ENCODE measurements around the gene FAM43B. TPM values are rescaled to one million over a fixed set of nuclear protein-coding genes. Genes with fewer than 3 reads are reported as not detected.

FAM43B gene
- total and polyA plus RNA-seq, 2 donors (not counting 1 experiment from before 2014, with no cell fraction given) = not detected

GRCh38 chr1:20575541-20576336 is 23.4 kb downstream of the FAM43B start:
- intact Hi-C loops (cut with micrococcal nuclease) = no loop called here
- ChIA-PET POLR2A (no interaction called here), CTCF (no interaction called here)
- no peak for DNase-seq
- 84% methylated on average over 6 of the region's 10 CpGs for WGBS (ENCODE audit: insufficient coverage)
- H3K79me2 ChIP-seq (ENCODE audit: control insufficient read depth, insufficient read depth, low read length) = no peaks in the 10 kb centered on the region
- no peak overlapping the region for H3K4me2 ChIP-seq (replicated peaks; ENCODE audit: low read depth, low read length, poor library complexity, severe bottlenecking)
- no peaks in the 10 kb centered on the region for H3K36me3 ChIP-seq (replicated peaks in 1 of 2; ENCODE audit: control extremely low read depth in 1 of 2, control insufficient read depth in 1 of 2, extremely low read depth in 1 of 2, insufficient read depth in 2 of 2, low read length in 1 of 2)
- Mint-ChIP-seq H3K27ac (no peak overlapping the region), H3K4me1 (no peaks in the 10 kb centered on the region), H3K27me3 (peaks cover 39% of the 10 kb centered on the region), H3K4me3 (no peak overlapping the region), H3K9me3 (ENCODE audit: insufficient read depth) (no peaks in the 10 kb centered on the region)
- TF ChIP-seq EZH2 (IDR thresholded peaks at IDR 0.05; ENCODE audit: borderline replicate concordance, insufficient read depth, low read depth, low read length, poor library complexity, severe bottlenecking) (no peak), CTCF (IDR thresholded peaks at IDR 0.05) (no peak)
- no peak overlapping the region for H3K4me3 ChIP-seq (ENCODE audit: control extremely low read depth in 1 of 5, extremely low read depth in 1 of 5, insufficient read depth in 1 of 5, low read depth in 2 of 5, low read length in 4 of 5)
- peaks cover 0 to 23% (median 11%) of the 10 kb centered on the region in 4 experiments for H3K27me3 ChIP-seq (replicated peaks in 1 of 4; ENCODE audit: control extremely low read depth in 1 of 4, control insufficient read depth in 3 of 4, insufficient read depth in 4 of 4, low read length in 3 of 4)
- ATAC-seq (ENCODE audit: low read depth) = no peak
- H2AFZ ChIP-seq (ENCODE audit: insufficient read depth, low read depth, low read length, poor library complexity, severe bottlenecking) = no peak overlapping the region
- H3K9ac ChIP-seq (ENCODE audit: low read length) = no peak overlapping the region
- no peaks in the 10 kb centered on the region for H3K4me1 ChIP-seq (ENCODE audit: control insufficient read depth in 2 of 2, insufficient read depth in 2 of 2, low read length in 2 of 2)
- H4K20me1 ChIP-seq (ENCODE audit: control insufficient read depth, insufficient read depth, low read length, poor library complexity, severe bottlenecking) = no peaks in the 10 kb centered on the region
- H3K9me3 ChIP-seq (ENCODE audit: control extremely low read depth in 1 of 3, control insufficient read depth in 2 of 3, insufficient read depth in 1 of 3, low read length in 2 of 3) = peaks cover 0 to 7% (median 0%) of the 10 kb centered on the region in 3 donors
- no peak overlapping the region for H3K27ac ChIP-seq (ENCODE audit: low read length in 2 of 2)

- no peak overlapping the region for H2AFZ ChIP-seq (ENCODE audit: insufficient read depth, low read depth, low read length, poor library complexity, severe bottlenecking)
- ChIA-PET POLR2A (no interaction called here), CTCF (no interaction called here)
- ATAC-seq (ENCODE audit: low read depth) (no peak), DNase-seq (no peak)
- H3K4me3 ChIP-seq (ENCODE audit: control extremely low read depth in 1 of 5, extremely low read depth in 1 of 5, insufficient read depth in 1 of 5, low read depth in 2 of 5, low read length in 4 of 5) = no peak overlapping the region
- WGBS (ENCODE audit: insufficient coverage) = no CpG with 5 or more reads among the region's 3 CpGs
- TF ChIP-seq CTCF (IDR thresholded peaks at IDR 0.05) = no peak
- TF ChIP-seq EZH2 (IDR thresholded peaks at IDR 0.05; ENCODE audit: borderline replicate concordance, insufficient read depth, low read depth, low read length, poor library complexity, severe bottlenecking) = no peak
- no peak overlapping the region for H3K4me2 ChIP-seq (replicated peaks; ENCODE audit: low read depth, low read length, poor library complexity, severe bottlenecking)
- H3K9ac ChIP-seq (ENCODE audit: low read length) = no peak overlapping the region
- H3K4me1 Mint-ChIP-seq = no peaks in the 10 kb centered on the region
- no peak overlapping the region for H3K27ac Mint-ChIP-seq
- intact Hi-C loops (cut with micrococcal nuclease) = no loop called here
- no peak overlapping the region for H3K27ac ChIP-seq (ENCODE audit: low read length in 2 of 2)
- H3K9me3 ChIP-seq (ENCODE audit: control extremely low read depth in 1 of 3, control insufficient read depth in 2 of 3, insufficient read depth in 1 of 3, low read length in 2 of 3) = peaks cover 0 to 4% (median 0%) of the 10 kb centered on the region in 3 donors
- no peaks in the 10 kb centered on the region for H3K36me3 ChIP-seq (replicated peaks in 1 of 2; ENCODE audit: control extremely low read depth in 1 of 2, control insufficient read depth in 1 of 2, extremely low read depth in 1 of 2, insufficient read depth in 2 of 2, low read length in 1 of 2)
- peaks cover 0 to 17% (median 8%) of the 10 kb centered on the region in 4 experiments for H3K27me3 ChIP-seq (replicated peaks in 1 of 4; ENCODE audit: control extremely low read depth in 1 of 4, control insufficient read depth in 3 of 4, insufficient read depth in 4 of 4, low read length in 3 of 4)
- H3K4me3 Mint-ChIP-seq = no peak overlapping the region
- H3K79me2 ChIP-seq (ENCODE audit: control insufficient read depth, insufficient read depth, low read length) = no peaks in the 10 kb centered on the region
- H4K20me1 ChIP-seq (ENCODE audit: control insufficient read depth, insufficient read depth, low read length, poor library complexity, severe bottlenecking) = no peaks in the 10 kb centered on the region
- no peaks in the 10 kb centered on the region for H3K9me3 Mint-ChIP-seq (ENCODE audit: insufficient read depth)
- H3K4me1 ChIP-seq (ENCODE audit: control insufficient read depth in 2 of 2, insufficient read depth in 2 of 2, low read length in 2 of 2) = no peaks in the 10 kb centered on the region
- H3K27me3 Mint-ChIP-seq = peaks cover 27% of the 10 kb centered on the region
Measured at GRCh38 chr1:20578062-20578461, 25.7 kb downstream of the FAM43B start.

All from B cell (primary cell).